ENCODE data around the gene CLMP.

The CLMP gene, protein sequence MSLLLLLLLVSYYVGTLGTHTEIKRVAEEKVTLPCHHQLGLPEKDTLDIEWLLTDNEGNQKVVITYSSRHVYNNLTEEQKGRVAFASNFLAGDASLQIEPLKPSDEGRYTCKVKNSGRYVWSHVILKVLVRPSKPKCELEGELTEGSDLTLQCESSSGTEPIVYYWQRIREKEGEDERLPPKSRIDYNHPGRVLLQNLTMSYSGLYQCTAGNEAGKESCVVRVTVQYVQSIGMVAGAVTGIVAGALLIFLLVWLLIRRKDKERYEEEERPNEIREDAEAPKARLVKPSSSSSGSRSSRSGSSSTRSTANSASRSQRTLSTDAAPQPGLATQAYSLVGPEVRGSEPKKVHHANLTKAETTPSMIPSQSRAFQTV

DNA sequence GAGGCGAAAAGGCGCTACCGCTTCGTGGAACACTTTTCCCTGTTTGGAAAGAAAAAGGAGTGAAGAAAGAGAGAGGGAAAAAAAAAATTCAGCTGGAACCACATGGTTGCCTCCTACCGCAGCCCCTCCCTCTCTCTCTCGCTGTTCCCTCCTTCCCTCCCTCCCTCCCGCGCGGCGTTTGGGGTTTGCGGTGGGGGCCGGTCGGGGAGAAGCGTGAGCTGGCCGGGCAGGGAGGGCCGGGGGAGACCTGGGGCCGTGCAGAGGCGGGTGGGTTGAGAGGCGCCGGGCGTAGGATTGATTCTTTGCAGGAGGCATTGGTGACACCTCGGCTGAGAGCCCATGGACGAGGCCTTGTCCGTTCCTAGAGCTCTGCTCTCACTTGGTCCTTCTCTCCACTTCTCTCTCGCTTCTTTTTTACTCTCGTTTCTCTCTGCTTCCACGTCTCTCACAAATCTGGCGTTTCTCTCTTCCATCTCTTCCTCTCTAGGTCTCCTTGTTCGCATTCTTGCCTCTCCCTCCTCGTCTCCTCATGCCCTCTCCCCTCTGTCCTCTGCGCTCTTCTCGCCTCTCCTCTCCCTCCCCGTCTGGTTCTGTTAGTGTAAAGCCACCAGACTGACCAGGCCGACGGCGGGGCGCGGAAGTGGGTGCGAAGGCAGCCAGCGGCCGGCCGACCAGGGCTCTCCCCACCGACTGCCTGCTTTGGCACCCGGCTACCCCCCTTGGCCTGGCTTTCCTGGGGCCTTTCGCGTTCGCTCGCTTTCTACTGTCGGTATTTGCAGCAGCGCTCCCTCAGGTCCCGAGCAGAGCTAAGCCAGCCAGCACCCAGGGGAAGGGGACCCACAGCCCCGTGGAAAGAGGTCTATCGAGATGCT is at the start of gene CLMP:
Gene CLMP, minus strand, starts transcription at position 61 of the 872 bp plus-strand sequence. CDS start 308 bp downstream, outside the sequence.
- TF ChIP-seq, protein P1, sequence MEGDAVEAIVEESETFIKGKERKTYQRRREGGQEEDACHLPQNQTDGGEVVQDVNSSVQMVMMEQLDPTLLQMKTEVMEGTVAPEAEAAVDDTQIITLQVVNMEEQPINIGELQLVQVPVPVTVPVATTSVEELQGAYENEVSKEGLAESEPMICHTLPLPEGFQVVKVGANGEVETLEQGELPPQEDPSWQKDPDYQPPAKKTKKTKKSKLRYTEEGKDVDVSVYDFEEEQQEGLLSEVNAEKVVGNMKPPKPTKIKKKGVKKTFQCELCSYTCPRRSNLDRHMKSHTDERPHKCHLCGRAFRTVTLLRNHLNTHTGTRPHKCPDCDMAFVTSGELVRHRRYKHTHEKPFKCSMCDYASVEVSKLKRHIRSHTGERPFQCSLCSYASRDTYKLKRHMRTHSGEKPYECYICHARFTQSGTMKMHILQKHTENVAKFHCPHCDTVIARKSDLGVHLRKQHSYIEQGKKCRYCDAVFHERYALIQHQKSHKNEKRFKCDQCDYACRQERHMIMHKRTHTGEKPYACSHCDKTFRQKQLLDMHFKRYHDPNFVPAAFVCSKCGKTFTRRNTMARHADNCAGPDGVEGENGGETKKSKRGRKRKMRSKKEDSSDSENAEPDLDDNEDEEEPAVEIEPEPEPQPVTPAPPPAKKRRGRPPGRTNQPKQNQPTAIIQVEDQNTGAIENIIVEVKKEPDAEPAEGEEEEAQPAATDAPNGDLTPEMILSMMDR (conservative IDR thresholded peaks at IDR 0.05; ENCODE audit: low read length), result no peak
- H3K4me3 ChIP-seq (ENCODE audit: low read length), result peak within 1 kb of the TSS; percentile 85
- DNase-seq (ENCODE audit: low read depth), result peak; percentile 66

DNA sequence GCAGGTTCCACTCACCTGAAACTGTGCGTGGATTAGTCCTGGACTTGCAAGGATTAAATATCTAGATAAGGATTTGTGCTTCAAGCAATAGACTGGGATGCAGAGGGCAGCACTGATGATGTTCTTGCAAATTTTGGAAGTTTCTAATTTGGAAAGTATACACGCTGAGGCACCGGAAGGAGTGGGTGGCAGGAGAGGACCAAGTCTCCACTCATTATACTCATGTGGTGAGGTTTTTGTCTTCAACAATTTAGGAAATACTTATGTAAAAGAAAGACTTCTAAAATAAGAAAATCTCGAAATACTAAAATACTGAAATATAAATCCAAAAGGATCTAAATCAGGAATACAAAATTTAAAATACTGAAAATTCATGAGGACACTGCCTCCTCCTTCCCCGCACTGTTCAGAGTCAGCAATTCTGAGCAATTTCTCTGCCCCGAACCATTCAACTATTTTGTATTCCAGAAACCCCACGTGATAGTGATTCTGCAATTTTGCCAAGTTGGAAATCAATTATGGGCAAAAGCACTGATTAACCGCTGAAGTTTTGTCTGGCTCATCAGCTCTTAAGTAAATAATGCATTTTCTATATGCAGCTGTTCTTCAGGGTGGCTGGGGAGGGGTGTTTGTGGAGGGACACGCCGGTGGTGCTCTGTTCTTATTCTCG is 47.0 kb upstream of the CLMP start:
- DNase-seq (ENCODE audit: low read depth), result no peak
- no peak overlapping the region for H3K4me3 ChIP-seq (ENCODE audit: low read length)
- TF ChIP-seq, protein P1 (conservative IDR thresholded peaks at IDR 0.05; ENCODE audit: low read length), result no peak

DNA sequence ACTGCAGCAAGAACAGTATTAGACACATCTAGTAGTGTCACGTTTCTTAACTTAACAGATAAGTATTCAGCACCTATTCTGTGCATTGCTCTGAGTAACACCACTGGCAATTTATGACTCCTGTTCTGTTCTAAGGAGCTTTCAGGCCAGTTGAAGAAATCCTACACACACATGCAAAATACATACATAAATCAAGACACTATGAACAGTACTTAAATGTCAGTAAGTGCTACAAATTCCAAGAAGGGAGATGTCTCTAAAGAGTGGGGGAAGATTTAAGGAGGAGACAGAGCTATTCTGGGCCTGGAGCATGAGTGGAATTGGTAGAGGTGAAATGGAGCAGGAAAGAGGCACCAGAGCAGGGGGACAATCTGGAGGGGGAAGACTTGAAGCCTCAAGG is 46.2 kb upstream of the CLMP start:
- TF ChIP-seq, protein P1 (conservative IDR thresholded peaks at IDR 0.05; ENCODE audit: low read length), result no peak
- no peak overlapping the region for H3K4me3 ChIP-seq (ENCODE audit: low read length)
- no peak for DNase-seq (ENCODE audit: low read depth)

DNA sequence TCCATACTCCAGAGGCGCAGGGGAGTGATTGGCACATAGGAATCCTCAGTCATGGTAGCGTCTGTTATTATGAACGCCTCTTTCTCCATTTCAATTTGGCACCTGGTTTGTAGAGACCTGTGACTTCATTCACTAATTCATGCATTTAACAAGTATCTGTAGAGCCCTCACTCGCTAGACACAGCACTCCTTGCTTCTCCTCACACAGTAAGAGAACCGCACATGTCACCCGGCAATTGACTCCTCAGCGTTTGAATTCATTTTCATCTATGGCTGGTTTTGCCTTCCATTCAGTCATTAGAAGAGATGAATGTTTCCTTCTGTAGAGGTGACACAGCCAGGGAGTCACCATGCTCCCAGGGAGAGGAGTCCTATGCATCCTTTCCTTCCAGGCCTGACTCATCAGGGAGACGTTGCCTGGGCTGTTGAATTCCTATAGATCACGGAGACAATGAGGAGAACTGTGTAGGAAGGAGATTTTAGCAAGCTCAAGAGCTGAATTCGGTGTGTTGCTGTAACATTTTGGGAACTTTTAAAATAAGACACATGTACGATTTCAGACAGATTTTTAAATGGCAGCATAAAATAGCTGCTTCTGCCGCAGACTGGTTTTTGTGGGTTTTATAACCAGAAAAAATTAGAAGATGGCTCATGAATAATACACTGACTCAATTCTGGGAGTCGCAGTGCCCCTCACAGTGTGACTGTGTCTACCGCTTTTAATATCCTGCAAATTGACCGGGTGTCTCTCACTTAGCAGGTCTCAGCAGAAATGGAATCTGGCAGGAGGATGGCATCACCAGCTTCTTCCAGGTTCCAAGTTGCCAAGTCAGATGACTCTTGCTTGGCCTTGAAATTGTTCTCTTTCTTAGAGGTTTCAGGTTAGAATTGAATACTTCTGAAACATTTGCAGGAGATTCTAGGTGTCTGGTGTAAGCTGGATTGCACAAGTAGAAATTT is 44.4 kb upstream of the CLMP start:
- peak; percentile 42 for DNase-seq (ENCODE audit: low read depth)
- no peak overlapping the region for H3K4me3 ChIP-seq (ENCODE audit: low read length)
- TF ChIP-seq, protein P1 (conservative IDR thresholded peaks at IDR 0.05; ENCODE audit: low read length), result no peak

DNA sequence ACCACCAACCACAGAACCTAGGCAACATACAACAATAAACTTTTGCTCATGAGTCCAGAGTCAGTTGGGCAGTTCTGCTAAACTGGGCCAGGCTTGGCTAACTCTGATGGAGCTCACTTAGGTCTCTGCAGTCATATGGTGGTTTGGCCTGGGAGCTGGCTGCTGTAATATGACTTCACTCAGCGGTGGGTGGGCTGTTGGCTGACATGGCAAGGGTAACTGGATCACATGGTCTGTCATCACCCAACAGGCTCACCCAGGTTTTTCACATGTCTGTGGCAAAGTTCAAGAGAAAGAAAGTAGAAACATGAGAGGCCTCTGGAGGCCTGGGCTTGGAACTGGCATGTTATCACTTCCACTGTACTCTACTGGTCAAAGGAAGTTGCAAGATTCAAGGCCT is 43.2 kb upstream of the CLMP start:
- no peak overlapping the region for H3K4me3 ChIP-seq (ENCODE audit: low read length)
- TF ChIP-seq, protein P1 (conservative IDR thresholded peaks at IDR 0.05; ENCODE audit: low read length), result no peak
- DNase-seq (ENCODE audit: low read depth), result peak; percentile 79

DNA sequence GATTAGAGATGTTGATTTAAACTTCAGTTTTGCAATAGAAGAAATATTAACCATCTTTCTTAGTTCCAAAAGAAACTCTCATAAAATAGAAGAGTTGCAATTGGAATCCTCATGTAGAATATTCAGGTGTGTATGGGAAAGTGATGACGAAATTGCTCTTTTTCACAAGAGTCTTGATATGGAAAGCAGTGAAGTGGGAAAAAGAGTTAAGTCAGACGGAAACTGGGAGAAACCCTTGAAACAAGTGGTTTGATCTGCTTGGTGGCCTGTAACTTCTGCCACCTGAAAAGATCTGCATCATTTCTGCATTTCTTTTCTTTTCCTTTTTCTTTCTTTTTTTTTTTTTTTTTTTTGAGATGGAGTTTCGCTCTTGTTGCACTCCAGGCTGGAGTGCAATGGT is 41.8 kb upstream of the CLMP start:
- TF ChIP-seq, protein P1 (conservative IDR thresholded peaks at IDR 0.05; ENCODE audit: low read length), result no peak
- no peak overlapping the region for H3K4me3 ChIP-seq (ENCODE audit: low read length)
- no peak for DNase-seq (ENCODE audit: low read depth)
